B cell (primary cell): ENCODE measurements around the gene HOXB3. TPM values are rescaled to one million over a fixed set of nuclear protein-coding genes. Genes with fewer than 3 reads are reported as not detected.

Experiments
- ATAC-seq: fragments of 200-7000 bp; cut with Tn5 transposase; one replicate; pipeline ENCODE4 v1.10.0; 2021; ENCODE audit warnings: low read depth, mild to moderate bottlenecking, moderate number of reproducible peaks, moderate library complexity
- CTCF ChIA-PET: fragments of 350-600 bp; sonication (Branson Sonifier 250); formaldehyde crosslinking; loops from one replicate; lab custom pipeline; 2021; ENCODE audit warnings: antibody characterized with exemption, inconsistent platforms; lab: Charles Lee
- POLR2A ChIA-PET: fragments of 350-600 bp; sonication (Branson Sonifier 250); formaldehyde crosslinking; loops from one replicate; lab custom pipeline; 2021; ENCODE audit warnings: antibody characterized with exemption; lab: Charles Lee
- DNase-seq: peaks from one replicate; pipeline ENCODE4 v3.0.0; 2013
- H2AFZ ChIP-seq: 2 replicates; pipeline ENCODE4 v1.6.1; 2012; ENCODE audit warnings: mild to moderate bottlenecking, low read depth, low read length; ENCODE audit not compliant: insufficient read depth, poor library complexity, severe bottlenecking
- H3K27ac ChIP-seq, 2 donors: 1 replicate in 1 of 2; 2 replicates in 1 of 2; pipeline ENCODE4 v1.5.1; 2012 to 2013; ENCODE audit warnings: low read length in 2 of 2, mild to moderate bottlenecking in 2 of 2, moderate library complexity in 1 of 2
- H3K27me3 ChIP-seq, 4 experiments: fragments of 200-600 bp in 1 of 4; sonication (generic) in 1 of 4; replicated peaks in 1 of 4; 1 replicate in 2 of 4; 2 replicates in 2 of 4; pipeline versions ENCODE4 v1.6.1 to v1.7.0; 2013 to 2016; ENCODE audit warnings: low read length in 3 of 4, mild to moderate bottlenecking in 2 of 4, mixed read lengths in 1 of 4, moderate library complexity in 1 of 4; ENCODE audit not compliant: insufficient read depth in 4 of 4, control insufficient read depth in 3 of 4; ENCODE audit errors: control extremely low read depth in 1 of 4
- H3K36me3 ChIP-seq, 2 experiments: replicated peaks in 1 of 2; 1 replicate in 1 of 2; 2 replicates in 1 of 2; pipeline versions ENCODE4 v1.6.1 to v1.7.1; 2013; ENCODE audit warnings: low read length in 1 of 2; ENCODE audit not compliant: insufficient read depth in 2 of 2, control insufficient read depth in 1 of 2; ENCODE audit errors: control extremely low read depth in 1 of 2, extremely low read depth in 1 of 2
- H3K4me1 ChIP-seq, 2 donors: fragments of 200-600 bp in 1 of 2; sonication (generic) in 1 of 2; 1 replicate in 1 of 2; 2 replicates in 1 of 2; pipeline versions ENCODE4 v1.5.1 to v1.6.1; 2013 to 2017; ENCODE audit warnings: low read length in 2 of 2; ENCODE audit not compliant: control insufficient read depth in 2 of 2, insufficient read depth in 2 of 2
- H3K4me2 ChIP-seq: replicated peaks from 2 replicates; pipeline ENCODE3; 2012; ENCODE audit warnings: mild to moderate bottlenecking, low read depth, low read length; ENCODE audit not compliant: poor library complexity, severe bottlenecking
- H3K4me3 ChIP-seq, 5 experiments: fragments of 200-600 bp in 1 of 5; sonication (generic) in 1 of 5; 1 replicate in 3 of 5; 2 replicates in 2 of 5; pipeline versions ENCODE4 v1.5.1 to v1.7.0; 2011 to 2016; ENCODE audit warnings: low read length in 4 of 5, mild to moderate bottlenecking in 4 of 5, low read depth in 2 of 5, control low read depth in 1 of 5, moderate library complexity in 1 of 5; ENCODE audit not compliant: insufficient read depth in 1 of 5; ENCODE audit errors: control extremely low read depth in 1 of 5, extremely low read depth in 1 of 5
- H3K79me2 ChIP-seq: fragments of 200-600 bp; sonication (generic); one replicate; pipeline ENCODE4 v1.6.0; 2016; ENCODE audit warnings: low read length; ENCODE audit not compliant: control insufficient read depth, insufficient read depth
- H3K9ac ChIP-seq: fragments of 200-600 bp; sonication (generic); 2 replicates; pipeline ENCODE4 v1.6.1; 2017; ENCODE audit warnings: mild to moderate bottlenecking, low read length, moderate library complexity
- H3K9me3 ChIP-seq, 3 donors: one replicate each; pipeline versions ENCODE4 v1.6.1 to v1.7.1; 2013; ENCODE audit warnings: low read length in 2 of 3; ENCODE audit not compliant: control insufficient read depth in 2 of 3, insufficient read depth in 1 of 3; ENCODE audit errors: control extremely low read depth in 1 of 3
- H4K20me1 ChIP-seq: 2 replicates; pipeline ENCODE4 v1.6.0; 2012; ENCODE audit warnings: mild to moderate bottlenecking, low read length; ENCODE audit not compliant: insufficient read depth, control insufficient read depth, poor library complexity, severe bottlenecking
- H3K27ac Mint-ChIP-seq: one replicate; pipeline ENCODE4 v1.8.0; 2021; ENCODE audit warnings: mixed read lengths
- H3K27me3 Mint-ChIP-seq: one replicate; pipeline ENCODE4 v1.8.0; 2021; ENCODE audit warnings: mixed read lengths
- H3K4me1 Mint-ChIP-seq: one replicate; pipeline ENCODE4 v1.8.0; 2021; ENCODE audit warnings: mixed read lengths
- H3K4me3 Mint-ChIP-seq: one replicate; pipeline ENCODE4 v1.8.0; 2021; ENCODE audit warnings: mixed read lengths
- H3K9me3 Mint-ChIP-seq: one replicate; pipeline ENCODE4 v1.8.0; 2022; ENCODE audit warnings: mixed read lengths; ENCODE audit not compliant: insufficient read depth
- EZH2 ChIP-seq: IDR thresholded peaks from 2 replicates; pipeline ENCODE4 v1.6.1; 2012; ENCODE audit warnings: borderline replicate concordance, low read depth, mild to moderate bottlenecking, moderate library complexity, low read length; ENCODE audit not compliant: insufficient read depth, poor library complexity, severe bottlenecking
- WGBS: methylation state at CpG from one replicate; pipeline ENCODE4 v1.1.5; 2013; ENCODE audit warnings: missing lambda C conversion rate; ENCODE audit not compliant: insufficient coverage; 5-methylcytosine and 5-hydroxymethylcytosine counted together
- intact Hi-C: fragments of 100-400 bp; cut with micrococcal nuclease; formaldehyde crosslinking; loops from one replicate; pipeline ENCODE4 v1.10.0; 2022
- polyA plus RNA-seq: library from polyadenylated mRNA; depleted of rRNA; stranded (reverse); fragments of >200 nt; gene quantifications from 2 replicates; pipeline ENCODE4 v1.2.3, GENCODE V29; 2012
- total RNA-seq, 2 donors: library from RNA; stranded (reverse); fragments of 120-200 nt in 1 of 2; gene quantifications; 1 replicate in 1 of 2; 2 replicates in 1 of 2; pipeline versions ENCODE4 v1.2.3 to v1.2.4, GENCODE V29; 2013 to 2022
- TF ChIP-seq, protein P1 (sequence below): fragments of 200-600 bp; IDR thresholded peaks from one replicate; pipeline ENCODE4 v1.8.0; 2022; ENCODE audit warnings: antibody characterized with exemption, mild to moderate bottlenecking

Gene HOXB3
- total and polyA plus RNA-seq, 2 donors (not counting 1 experiment from before 2014, with no cell fraction given): 3.0 to 4.0 TPM

GRCh38 chr17:48541036-48541576 lies 48.9 kb downstream of the HOXB3 start:
- ChIA-PET CTCF (interaction anchor here (1.0 kb wide), 1 partner anchor 48 kb away, joined by 3 read pairs; no protein-coding TSS in a partner anchor), POLR2A (interaction anchor here (1.2 kb wide), 1 partner anchor 205 kb away, joined by 3 read pairs; no protein-coding TSS in a partner anchor)
- H3K27ac Mint-ChIP-seq: peak overlapping the region; percentile 96
- whole genome bisulfite sequencing: 20% methylated on average over 8 of the region's 12 CpGs
- Histone ChIP-seq H3K4me3 (peak overlapping the region; percentile 30 to 73 (median 64)), H3K4me2 (peak overlapping the region; percentile 96), H3K9ac (peak overlapping the region; percentile 80), H3K4me1 (peaks cover 31 to 34% of the 10 kb centered on the region in 2 donors), H3K27me3 (peaks cover 0 to 56% (median 23%) of the 10 kb centered on the region in 4 experiments), H3K27ac (peak overlapping the region; percentile 53 to 79), H2AFZ (peak overlapping the region; percentile 100), H3K9me3 (peaks cover 0 to 11% (median 0%) of the 10 kb centered on the region in 3 donors), H4K20me1 (no peaks in the 10 kb centered on the region), H3K79me2 (no peaks in the 10 kb centered on the region), H3K36me3 (no peaks in the 10 kb centered on the region)
- DNase-seq: no peak
- ATAC-seq: no peak
- H3K27me3 Mint-ChIP-seq: peaks cover 51% of the 10 kb centered on the region
- intact Hi-C loops: loop anchor here (2.0 to 10.0 kb wide), 2 partner anchors 38 to 46 kb away; partner anchors contain the start of gene HOXB4
- H3K4me3 Mint-ChIP-seq: peak overlapping the region; percentile 90
- H3K9me3 Mint-ChIP-seq: no peaks in the 10 kb centered on the region
- peaks cover 27% of the 10 kb centered on the region for H3K4me1 Mint-ChIP-seq
- no peak for TF ChIP-seq EZH2
- TF ChIP-seq, protein P1, sequence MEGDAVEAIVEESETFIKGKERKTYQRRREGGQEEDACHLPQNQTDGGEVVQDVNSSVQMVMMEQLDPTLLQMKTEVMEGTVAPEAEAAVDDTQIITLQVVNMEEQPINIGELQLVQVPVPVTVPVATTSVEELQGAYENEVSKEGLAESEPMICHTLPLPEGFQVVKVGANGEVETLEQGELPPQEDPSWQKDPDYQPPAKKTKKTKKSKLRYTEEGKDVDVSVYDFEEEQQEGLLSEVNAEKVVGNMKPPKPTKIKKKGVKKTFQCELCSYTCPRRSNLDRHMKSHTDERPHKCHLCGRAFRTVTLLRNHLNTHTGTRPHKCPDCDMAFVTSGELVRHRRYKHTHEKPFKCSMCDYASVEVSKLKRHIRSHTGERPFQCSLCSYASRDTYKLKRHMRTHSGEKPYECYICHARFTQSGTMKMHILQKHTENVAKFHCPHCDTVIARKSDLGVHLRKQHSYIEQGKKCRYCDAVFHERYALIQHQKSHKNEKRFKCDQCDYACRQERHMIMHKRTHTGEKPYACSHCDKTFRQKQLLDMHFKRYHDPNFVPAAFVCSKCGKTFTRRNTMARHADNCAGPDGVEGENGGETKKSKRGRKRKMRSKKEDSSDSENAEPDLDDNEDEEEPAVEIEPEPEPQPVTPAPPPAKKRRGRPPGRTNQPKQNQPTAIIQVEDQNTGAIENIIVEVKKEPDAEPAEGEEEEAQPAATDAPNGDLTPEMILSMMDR: no peak

GRCh38 chr17:48540213-48540612 lies 49.8 kb downstream of the HOXB3 start:
- H3K27ac ChIP-seq: no peak overlapping the region
- no CpG with 5 or more reads among the region's 1 CpG for WGBS
- H3K79me2 ChIP-seq: no peaks in the 10 kb centered on the region
- Mint-ChIP-seq H3K27ac (peak overlapping the region; percentile 16), H3K27me3 (peaks cover 46% of the 10 kb centered on the region), H3K9me3 (no peaks in the 10 kb centered on the region), H3K4me3 (peak overlapping the region; percentile 15), H3K4me1 (peaks cover 27% of the 10 kb centered on the region)
- H4K20me1 ChIP-seq: no peaks in the 10 kb centered on the region
- H3K4me1 ChIP-seq: peaks cover 31 to 34% of the 10 kb centered on the region in 2 donors
- CTCF ChIA-PET: interaction anchor here (1.0 kb wide), 1 partner anchor 47 kb away, joined by 3 read pairs; no protein-coding TSS in a partner anchor
- H3K36me3 ChIP-seq: no peaks in the 10 kb centered on the region
- DNase-seq (no peak), ATAC-seq (no peak)
- TF ChIP-seq, protein P1: no peak
- TF ChIP-seq EZH2: no peak
- H3K4me3 ChIP-seq: no peak overlapping the region
- intact Hi-C loops: loop anchor here (2.0 to 10.0 kb wide), 2 partner anchors 39 to 45 kb away; partner anchors contain the start of gene HOXB4
- H3K4me2 ChIP-seq: no peak overlapping the region
- peaks cover 0 to 50% (median 20%) of the 10 kb centered on the region in 4 experiments for H3K27me3 ChIP-seq
- POLR2A ChIA-PET: interaction anchor here (0.6 kb wide), 1 partner anchor 116 kb away, joined by 6 read pairs; no protein-coding TSS in a partner anchor
- no peak overlapping the region for H2AFZ ChIP-seq
- no peak overlapping the region for H3K9ac ChIP-seq
- H3K9me3 ChIP-seq: peaks cover 0 to 11% (median 0%) of the 10 kb centered on the region in 3 donors
